ENCODE data around the gene NR1D1. TPM values are rescaled to one million over a fixed set of nuclear protein-coding genes. Genes with fewer than 3 reads are reported as not detected.

The NR1D1 gene
- total and polyA plus RNA-seq, 5 experiments from 2014 or later = 3.9 to 19.2 (median 9.9) TPM

GRCh38 chr17:40110026-40110845 lies 9.8 kb upstream of the NR1D1 start:
- Mint-ChIP-seq H3K9me3 (no peaks in the 10 kb centered on the region), H3K4me1 (peaks cover 63 to 86% (median 85%) of the 10 kb centered on the region in 4 donors), H3K27ac (peak overlapping the region; percentile 94 to 100 (median 99)), H3K36me3 (no peaks in the 10 kb centered on the region), H3K4me3 (peak overlapping the region in 9 of 10 donors; percentile 20 to 87 (median 84)), H3K27me3 (no peaks in the 10 kb centered on the region)
- no peak for ATAC-seq
- POLR2A ChIA-PET = interaction anchor here (0.5 to 19.5 kb wide), 11 partner anchors 14 to 60 kb away, joined by 3 to 523 read pairs (median 9); partner anchors contain the start of genes CASC3, MED24, MSL1 and NR1D1
- DNase-seq = no peak

GRCh38 chr17:40108970-40109824 lies 8.8 kb upstream of the NR1D1 start:
- H3K4me3 Mint-ChIP-seq = peak overlapping the region in 9 of 10 donors; percentile 2 to 84 (median 48)

GRCh38 chr17:40107522-40108174 lies 7.3 kb upstream of the NR1D1 start:
- Mint-ChIP-seq H3K27ac (peak overlapping the region; percentile 95 to 100 (median 99)), H3K4me3 (peak overlapping the region; percentile 50 to 86 (median 77)), H3K4me1 (peaks cover 77 to 100% (median 97%) of the 10 kb centered on the region in 4 donors), H3K36me3 (no peaks in the 10 kb centered on the region), H3K27me3 (no peaks in the 10 kb centered on the region), H3K9me3 (no peaks in the 10 kb centered on the region)
- peak in 1 of 10 donors; percentile 49 for DNase-seq
- ATAC-seq = peak; percentile 18 to 33
- POLR2A ChIA-PET = interaction anchor here (1.0 to 19.5 kb wide), 9 partner anchors 12 to 496 kb away, joined by 3 to 523 read pairs (median 6); partner anchors contain the start of genes MSL1, NR1D1 and THRA

More at GRCh38 chr17:40108970-40109824, 8.8 kb upstream of the NR1D1 start:
- ATAC-seq (no peak), DNase-seq (peak in 1 of 10 donors; percentile 14)
- Mint-ChIP-seq H3K27ac (peak overlapping the region; percentile 95 to 100 (median 99)), H3K4me1 (peaks cover 74 to 96% (median 95%) of the 10 kb centered on the region in 4 donors), H3K36me3 (no peaks in the 10 kb centered on the region), H3K9me3 (no peaks in the 10 kb centered on the region), H3K27me3 (no peaks in the 10 kb centered on the region)
- POLR2A ChIA-PET = interaction anchor here (0.7 to 19.5 kb wide), 10 partner anchors 14 to 221 kb away, joined by 4 to 523 read pairs (median 13); partner anchors contain the start of genes CASC3, MED24, MSL1 and NR1D1

- peak; percentile 11 to 23 for ATAC-seq
- Mint-ChIP-seq H3K36me3 (no peaks in the 10 kb centered on the region), H3K27me3 (no peaks in the 10 kb centered on the region), H3K27ac (peak overlapping the region; percentile 95 to 100 (median 99)), H3K4me3 (peak overlapping the region; percentile 50 to 86 (median 74)), H3K4me1 (peaks cover 71 to 99% (median 95%) of the 10 kb centered on the region in 4 donors), H3K9me3 (no peaks in the 10 kb centered on the region)
- POLR2A ChIA-PET = interaction anchor here (0.7 to 19.5 kb wide), 13 partner anchors 11 to 497 kb away, joined by 3 to 523 read pairs (median 6); partner anchors contain the start of genes MSL1, NR1D1 and THRA
- peak in 6 of 10 donors; percentile 35 to 79 (median 58) for DNase-seq
These were observed 6.6 kb upstream of the NR1D1 start for GRCh38 chr17:40106760-40107521.

- H3K4me3 Mint-ChIP-seq = peak overlapping the region in 9 of 10 donors; percentile 23 to 86 (median 72)
- H3K27me3 Mint-ChIP-seq = no peaks in the 10 kb centered on the region
- no peak for ATAC-seq
- peaks cover 66 to 99% (median 95%) of the 10 kb centered on the region in 4 donors for H3K4me1 Mint-ChIP-seq
- no peaks in the 10 kb centered on the region for H3K9me3 Mint-ChIP-seq
- peak overlapping the region; percentile 95 to 100 (median 99) for H3K27ac Mint-ChIP-seq
- DNase-seq = no peak
- H3K36me3 Mint-ChIP-seq = no peaks in the 10 kb centered on the region
- POLR2A ChIA-PET = interaction anchor here (0.5 to 19.5 kb wide), 12 partner anchors 10 to 220 kb away, joined by 3 to 523 read pairs (median 5); partner anchors contain the start of genes MSL1, NR1D1 and THRA
These were observed 5.7 kb upstream of the NR1D1 start for GRCh38 chr17:40105861-40106759.

GRCh38 chr17:40104594-40105486 lies 4.5 kb upstream of the NR1D1 start:
- DNase-seq = no peak
- H3K4me1 Mint-ChIP-seq = peaks cover 66 to 98% (median 91%) of the 10 kb centered on the region in 4 donors
- no peaks in the 10 kb centered on the region for H3K36me3 Mint-ChIP-seq
- peak overlapping the region; percentile 19 to 78 (median 54) for H3K4me3 Mint-ChIP-seq
- POLR2A ChIA-PET = interaction anchor here (0.6 to 19.5 kb wide), 3 partner anchors 9 to 341 kb away, joined by 7 to 523 read pairs (median 260); partner anchors contain the start of genes NR1D1 and THRA
- no peaks in the 10 kb centered on the region for H3K27me3 Mint-ChIP-seq
- no peaks in the 10 kb centered on the region for H3K9me3 Mint-ChIP-seq
- ATAC-seq = no peak
- H3K27ac Mint-ChIP-seq = peak overlapping the region; percentile 79 to 100 (median 98)

GRCh38 chr17:40103688-40104087 lies 3.3 kb upstream of the NR1D1 start:
- Mint-ChIP-seq H3K4me3 (peak overlapping the region; percentile 33 to 84 (median 68)), H3K36me3 (peaks cover 0 to 2% (median 0%) of the 10 kb centered on the region in 3 donors), H3K9me3 (no peaks in the 10 kb centered on the region), H3K4me1 (peaks cover 68 to 98% (median 92%) of the 10 kb centered on the region in 4 donors), H3K27ac (peak overlapping the region; percentile 79 to 100 (median 96)), H3K27me3 (no peaks in the 10 kb centered on the region)
- ATAC-seq = no peak
- POLR2A ChIA-PET = interaction anchor here (0.6 to 19.5 kb wide), 5 partner anchors 8 to 90 kb away, joined by 3 to 523 read pairs (median 253); partner anchors contain the start of genes NR1D1 and THRA
- no peak for DNase-seq

GRCh38 chr17:40103071-40103661 lies 2.8 kb upstream of the NR1D1 start:
- Mint-ChIP-seq H3K36me3 (peaks cover 0 to 2% (median 0%) of the 10 kb centered on the region in 3 donors), H3K27me3 (no peaks in the 10 kb centered on the region), H3K9me3 (no peaks in the 10 kb centered on the region), H3K4me1 (peaks cover 70 to 98% (median 92%) of the 10 kb centered on the region in 4 donors), H3K27ac (peak overlapping the region; percentile 79 to 100 (median 96)), H3K4me3 (peak overlapping the region; percentile 33 to 84 (median 68))
- POLR2A ChIA-PET = interaction anchor here (0.6 to 19.5 kb wide), 6 partner anchors 7 to 90 kb away, joined by 3 to 523 read pairs (median 129); partner anchors contain the start of genes NR1D1 and THRA
- DNase-seq (no peak), ATAC-seq (no peak)

Measured in naive thymus-derived CD8-positive, alpha-beta T cell (primary cell).